Rectal smooth muscle tissue (tissue), 1 donor: ENCODE measurements around the gene PNPLA7.
A peak's percentile ranks its signal among the peaks of the same experiment; 100 is the strongest.
"Not testable (repeated sequence)": the region's sequence is repeated elsewhere in the genome, so short reads cannot be mapped to it uniquely, and the experiment has no call there.

Experiments used
- H3K27ac ChIP-seq: one replicate; pipeline ENCODE4 v1.7.0; 2013; ENCODE audit warnings: low read depth, low read length, inconsistent platforms
- H3K27me3 ChIP-seq: one replicate; pipeline ENCODE4 v1.7.0; 2013; ENCODE audit warnings: low read length; ENCODE audit not compliant: control insufficient read depth, insufficient read depth
- H3K36me3 ChIP-seq: one replicate; pipeline ENCODE4 v1.7.0; 2013; ENCODE audit warnings: low read length; ENCODE audit not compliant: control insufficient read depth, insufficient read depth
- H3K4me1 ChIP-seq: one replicate; pipeline ENCODE4 v1.7.0; 2013; ENCODE audit warnings: low read length; ENCODE audit not compliant: control insufficient read depth, insufficient read depth
- H3K4me3 ChIP-seq: one replicate; pipeline ENCODE4 v1.7.0; 2013; ENCODE audit warnings: low read length
- H3K9ac ChIP-seq: one replicate; pipeline ENCODE4 v1.7.0; 2013; ENCODE audit warnings: low read length

The PNPLA7 gene

DNA sequence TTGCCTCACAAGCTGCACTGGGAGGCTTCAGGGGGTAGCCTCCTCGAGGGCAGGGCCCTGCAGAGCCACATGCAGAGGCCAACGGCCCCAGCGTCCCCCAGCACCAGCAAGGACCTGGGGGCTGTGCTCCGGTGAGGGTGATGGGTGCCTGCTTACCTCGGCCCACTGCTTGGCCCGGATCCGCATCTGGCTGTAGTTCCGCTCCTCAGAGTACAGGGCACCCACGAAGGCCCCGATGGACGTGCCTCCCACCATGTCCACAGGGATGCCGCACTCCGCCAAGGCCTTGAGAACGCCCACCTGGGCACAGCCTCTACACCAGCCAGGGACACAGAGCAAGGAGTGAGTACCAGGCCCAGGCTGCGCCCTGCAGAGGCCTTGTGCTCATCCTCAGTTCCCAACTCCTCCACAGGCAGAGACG lies 83.0 kb downstream of the PNPLA7 start:
- no peak overlapping the region for H3K4me3 ChIP-seq
- no peak overlapping the region for H3K9ac ChIP-seq
- H3K27me3 ChIP-seq, result no peaks in the 10 kb centered on the region
- H3K4me1 ChIP-seq, result no peaks in the 10 kb centered on the region
- H3K36me3 ChIP-seq, result no peaks in the 10 kb centered on the region
- no peak overlapping the region for H3K27ac ChIP-seq

- H3K4me1 ChIP-seq, H3K36me3 ChIP-seq, H3K27ac ChIP-seq, H3K27me3 ChIP-seq, H3K9ac ChIP-seq, H3K4me3 ChIP-seq: not testable (repeated sequence)
These were observed 83.7 kb downstream of the PNPLA7 start for GRCh38 chr9:137466389-137467085.

- Histone ChIP-seq H3K36me3 (no peaks in the 10 kb centered on the region), H3K4me3 (no peak overlapping the region)
These were observed 84.3 kb downstream of the PNPLA7 start for GRCh38 chr9:137465720-137466388.

GRCh38 chr9:137465000-137465719 lies 85.0 kb downstream of the PNPLA7 start:
- Histone ChIP-seq H3K36me3 (no peaks in the 10 kb centered on the region), H3K27me3 (no peaks in the 10 kb centered on the region), H3K4me3 (no peak overlapping the region)

More at GRCh38 chr9:137465720-137466388, 84.3 kb downstream of the PNPLA7 start:
- H3K27me3 ChIP-seq, result no peaks in the 10 kb centered on the region
- no peak overlapping the region for H3K9ac ChIP-seq
- no peak overlapping the region for H3K27ac ChIP-seq
- no peaks in the 10 kb centered on the region for H3K4me1 ChIP-seq

GRCh38 chr9:137464291-137464999 lies 85.8 kb downstream of the PNPLA7 start:
- no peaks in the 10 kb centered on the region for H3K4me1 ChIP-seq
- H3K9ac ChIP-seq, result no peak overlapping the region
- H3K4me3 ChIP-seq, result no peak overlapping the region
- H3K27me3 ChIP-seq, result no peaks in the 10 kb centered on the region
- H3K27ac ChIP-seq, result no peak overlapping the region
- H3K36me3 ChIP-seq, result no peaks in the 10 kb centered on the region

More at GRCh38 chr9:137465000-137465719, 85.0 kb downstream of the PNPLA7 start:
- no peak overlapping the region for H3K27ac ChIP-seq
- H3K9ac ChIP-seq, result no peak overlapping the region
- no peaks in the 10 kb centered on the region for H3K4me1 ChIP-seq

GRCh38 chr9:137463931-137464290 lies 86.3 kb downstream of the PNPLA7 start:
- H3K27ac ChIP-seq, result no peak overlapping the region
- H3K4me3 ChIP-seq, result no peak overlapping the region
- H3K4me1 ChIP-seq, result no peaks in the 10 kb centered on the region
- no peaks in the 10 kb centered on the region for H3K36me3 ChIP-seq
- no peaks in the 10 kb centered on the region for H3K27me3 ChIP-seq
- H3K9ac ChIP-seq, result no peak overlapping the region

DNA sequence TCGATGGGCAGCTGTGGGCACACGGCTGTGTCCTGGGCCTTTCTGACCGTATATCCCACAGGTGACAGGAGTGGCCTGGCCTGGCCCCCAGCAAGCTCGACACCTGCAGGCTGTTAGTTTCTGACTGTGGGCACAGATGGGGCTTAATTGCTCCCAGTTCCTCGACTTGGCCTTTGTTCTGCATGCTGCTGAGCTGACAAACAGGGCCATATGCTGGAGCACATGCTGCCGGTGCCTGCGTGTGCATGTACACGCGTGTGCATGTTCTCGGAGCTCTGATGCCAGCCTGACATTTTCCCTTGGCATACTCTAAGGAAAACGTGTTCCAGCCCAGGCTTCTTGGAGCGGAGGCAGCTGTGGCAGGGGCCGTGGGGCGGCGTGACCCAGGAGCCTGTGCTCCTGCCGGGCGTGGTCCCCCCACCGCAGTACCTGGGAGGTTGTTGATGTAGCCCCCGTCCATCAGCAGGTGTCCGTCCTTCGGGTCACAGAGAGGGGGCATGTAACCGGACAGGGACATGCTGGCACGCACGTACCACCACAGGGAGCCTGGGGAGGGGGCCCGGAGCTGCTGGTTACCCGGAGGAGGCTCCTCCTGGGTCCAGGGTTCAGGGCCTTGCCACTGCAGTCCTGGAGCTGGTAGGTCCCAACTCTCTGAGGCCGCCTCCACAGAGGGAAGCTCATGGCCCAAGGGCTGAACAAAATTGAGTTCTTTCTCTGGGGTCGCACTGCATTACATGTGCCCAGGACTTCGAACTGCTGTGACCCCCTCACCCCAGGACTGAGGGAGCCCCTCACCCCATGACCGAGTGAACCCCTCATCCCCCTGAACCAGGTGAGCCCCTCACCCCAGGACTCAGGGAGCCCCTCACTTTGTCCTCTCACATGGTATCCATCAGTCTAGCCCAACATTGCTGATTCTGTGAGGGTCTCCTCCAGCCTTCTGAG lies 86.9 kb downstream of the PNPLA7 start:
- H3K4me3 ChIP-seq, result no peak overlapping the region
- H3K4me1 ChIP-seq, result peaks cover 2% of the 10 kb centered on the region
- no peak overlapping the region for H3K9ac ChIP-seq
- H3K27ac ChIP-seq, result no peak overlapping the region
- no peaks in the 10 kb centered on the region for H3K36me3 ChIP-seq
- H3K27me3 ChIP-seq, result no peaks in the 10 kb centered on the region

DNA sequence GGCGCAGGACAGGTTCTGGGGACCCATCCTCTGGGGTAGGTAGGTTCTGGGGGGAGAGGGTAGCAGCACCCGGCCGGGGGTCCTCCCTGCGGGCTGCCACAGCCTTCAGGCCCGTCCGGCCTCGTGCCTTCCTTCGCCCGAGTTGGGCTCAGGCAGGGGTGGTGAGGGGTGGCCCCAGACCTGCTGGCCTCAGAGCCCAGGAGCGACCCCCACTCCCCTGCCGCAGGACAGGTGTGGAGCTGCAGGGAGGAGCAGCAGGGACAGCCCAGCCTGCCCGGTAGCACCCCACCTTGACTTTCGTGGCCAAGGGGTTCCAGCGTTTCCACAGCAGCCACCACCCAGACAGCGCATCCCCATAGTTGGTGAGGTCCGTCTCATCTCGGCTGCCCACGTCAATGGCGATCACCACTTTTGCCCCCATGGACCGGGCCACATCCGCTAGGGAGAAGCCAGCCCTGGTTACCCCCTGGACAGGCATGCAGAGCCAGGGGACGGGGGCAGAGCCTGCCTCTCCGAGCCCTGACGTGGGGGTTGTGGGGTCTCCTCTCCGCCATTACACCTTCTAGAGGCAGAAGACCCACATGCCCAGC lies 87.7 kb downstream of the PNPLA7 start:
- H3K4me3 ChIP-seq, result no peak overlapping the region
- no peak overlapping the region for H3K27ac ChIP-seq
- H3K9ac ChIP-seq, result no peak overlapping the region
- no peaks in the 10 kb centered on the region for H3K36me3 ChIP-seq
- H3K4me1 ChIP-seq, result peaks cover 6% of the 10 kb centered on the region
- H3K27me3 ChIP-seq, result no peaks in the 10 kb centered on the region

GRCh38 chr9:137461663-137462395 lies 88.4 kb downstream of the PNPLA7 start:
- H3K4me3 ChIP-seq, result peak overlapping the region; percentile 25
- H3K27ac ChIP-seq, result no peak overlapping the region
- H3K27me3 ChIP-seq, result no peaks in the 10 kb centered on the region
- H3K9ac ChIP-seq, result no peak overlapping the region
- peaks cover 6% of the 10 kb centered on the region for H3K4me1 ChIP-seq
- no peaks in the 10 kb centered on the region for H3K36me3 ChIP-seq

- no peak overlapping the region for H3K27ac ChIP-seq
These were observed 88.9 kb downstream of the PNPLA7 start for GRCh38 chr9:137461316-137461662.

More at GRCh38 chr9:137461316-137461662, 88.9 kb downstream of the PNPLA7 start:
- Histone ChIP-seq H3K9ac (no peak overlapping the region), H3K36me3 (no peaks in the 10 kb centered on the region), H3K4me3 (no peak overlapping the region), H3K4me1 (peaks cover 6% of the 10 kb centered on the region), H3K27me3 (no peaks in the 10 kb centered on the region)
